Measurements from ENCODE around the gene VARS1.
"Not testable (repeated sequence)": the region's sequence is repeated elsewhere in the genome, so short reads cannot be mapped to it uniquely, and the experiment has no call there.

The VARS1 gene

GRCh38 chr6:31795616-31796298, at the start of gene VARS1:
TSS of gene VARS1 (minus strand) at chr6:31795752. CDS start at chr6:31795217, 535 bp downstream.
- DNase-seq: peak; percentile 66

GRCh38 chr6:31844507-31844906, 49.0 kb upstream of the VARS1 start:
- DNase-seq: no peak

GRCh38 chr6:31842053-31842452, 46.5 kb upstream of the VARS1 start:
- no peak for DNase-seq

GRCh38 chr6:31839779-31840126, 44.2 kb upstream of the VARS1 start:
- DNase-seq: not testable (repeated sequence)

- DNase-seq: no peak
These were observed 43.4 kb upstream of the VARS1 start for GRCh38 chr6:31838968-31839367.

GRCh38 chr6:31838114-31838553, 42.6 kb upstream of the VARS1 start:
- not testable (repeated sequence) for DNase-seq

GRCh38 chr6:31837369-31838113, 42.0 kb upstream of the VARS1 start:
- no peak for DNase-seq

GRCh38 chr6:31836474-31837368, 41.2 kb upstream of the VARS1 start:
- DNase-seq: no peak

- DNase-seq: no peak
These were observed 40.5 kb upstream of the VARS1 start for GRCh38 chr6:31836047-31836473.

GRCh38 chr6:31834367-31835250, 39.1 kb upstream of the VARS1 start:
- DNase-seq: peak; percentile 66

GRCh38 chr6:31831350-31832215, 36.0 kb upstream of the VARS1 start:
- no peak for DNase-seq

GRCh38 chr6:31830886-31831335, 35.4 kb upstream of the VARS1 start:
- no peak for DNase-seq

- DNase-seq: peak; percentile 28
These were observed 34.2 kb upstream of the VARS1 start for GRCh38 chr6:31829633-31830283.

- peak; percentile 98 for DNase-seq
These were observed 31.9 kb upstream of the VARS1 start, which contains the start of gene HSPA1B for GRCh38 chr6:31827286-31828079. TSS of gene HSPA1B (plus strand) at chr6:31827738. CDS start at chr6:31827951, 213 bp downstream.

- no peak for DNase-seq
These were observed 31.3 kb upstream of the VARS1 start for GRCh38 chr6:31826793-31827285.

- DNase-seq: no peak
These were observed 30.0 kb upstream of the VARS1 start for GRCh38 chr6:31825553-31825952.

- not testable (repeated sequence) for DNase-seq
These were observed 28.1 kb upstream of the VARS1 start for GRCh38 chr6:31823592-31824196.

- DNase-seq: no peak
These were observed 26.7 kb upstream of the VARS1 start for GRCh38 chr6:31822036-31822821.
